LNCAP (cell line): ENCODE data around the gene SIPA1.

Experiments
- CTCF ChIP-seq: fragments of 450-650 bp; IDR thresholded peaks from 2 replicates; pipeline ENCODE4 v1.5.1; 2017; ENCODE audit warnings: mild to moderate bottlenecking

SIPA1 gene

GRCh38 chr11:65633390-65634108 lies 4.4 kb upstream of the SIPA1 start:
- no peak for TF ChIP-seq CTCF

- TF ChIP-seq CTCF: no peak
These were observed 3.8 kb upstream of the SIPA1 start for GRCh38 chr11:65634109-65634436.

- no peak for TF ChIP-seq CTCF
These were observed 3.5 kb upstream of the SIPA1 start for GRCh38 chr11:65634440-65634839.

- no peak for TF ChIP-seq CTCF
These were observed 2.8 kb upstream of the SIPA1 start for GRCh38 chr11:65634905-65635731.

GRCh38 chr11:65636108-65637031 lies 1.5 kb upstream of the SIPA1 start:
- TF ChIP-seq CTCF: no peak

GRCh38 chr11:65637032-65637557 lies 806 bp upstream of the SIPA1 start:
- TF ChIP-seq CTCF: no peak
